H4 (cell line): ENCODE data around the gene GLP2R. TPM values are rescaled to one million over a fixed set of nuclear protein-coding genes. Genes with fewer than 3 reads are reported as not detected.
A peak's percentile ranks its signal among the peaks of the same experiment; 100 is the strongest.

Experiments used
- DNase-seq: peaks from one replicate; pipeline ENCODE4 v3.0.0-alpha.2; 2015; ENCODE audit warnings: low spot score
- total RNA-seq: library from RNA; depleted of rRNA; stranded (reverse); fragments of >200 nt; shearing (Covaris generic); gene quantifications from 2 replicates; pipeline ENCODE4 v1.2.3, GENCODE V29; 2014

Gene GLP2R
- total RNA-seq, 1 experiment from 2014 or later, result 1.3 TPM

DNA sequence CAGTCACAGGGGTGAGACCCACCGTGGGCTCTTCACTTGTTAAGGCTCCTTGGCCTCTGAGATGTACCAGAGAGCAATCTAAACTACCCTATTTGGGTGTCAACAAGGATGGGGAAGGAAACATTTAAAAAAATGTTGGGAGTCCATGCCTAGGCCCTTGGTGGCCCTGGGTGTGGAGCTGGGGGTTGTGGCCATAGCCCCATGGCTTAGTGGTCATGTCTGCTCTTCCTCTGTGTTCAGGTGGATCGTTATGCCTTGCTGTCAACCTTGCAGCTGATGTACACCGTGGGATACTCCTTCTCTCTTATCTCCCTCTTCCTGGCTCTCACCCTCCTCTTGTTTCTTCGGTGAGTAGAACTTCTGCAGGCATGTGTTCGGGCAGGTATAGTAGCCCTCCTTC, 28.5 kb downstream of the GLP2R start:
- DNase-seq, result no peak

GRCh38 chr17:9855036-9855435, 29.3 kb downstream of the GLP2R start:
- no peak for DNase-seq

DNA sequence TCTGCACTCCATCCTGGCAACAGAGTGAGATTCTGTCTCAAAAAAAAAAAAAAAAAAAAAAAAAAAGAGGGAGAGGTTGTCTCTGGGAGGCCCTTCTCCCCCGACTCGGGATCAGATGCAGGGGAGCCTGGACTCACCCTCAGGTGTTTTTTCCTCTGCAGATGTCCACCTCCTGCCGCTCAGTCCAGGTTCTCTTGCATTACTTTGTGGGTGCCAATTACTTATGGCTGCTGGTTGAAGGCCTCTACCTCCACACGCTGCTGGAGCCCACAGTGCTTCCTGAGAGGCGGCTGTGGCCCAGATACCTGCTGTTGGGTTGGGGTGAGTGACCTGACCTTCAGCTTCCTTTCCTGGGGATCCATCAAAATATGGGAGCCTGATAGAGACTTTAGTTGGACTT, 34.1 kb downstream of the GLP2R start:
- no peak for DNase-seq

DNA sequence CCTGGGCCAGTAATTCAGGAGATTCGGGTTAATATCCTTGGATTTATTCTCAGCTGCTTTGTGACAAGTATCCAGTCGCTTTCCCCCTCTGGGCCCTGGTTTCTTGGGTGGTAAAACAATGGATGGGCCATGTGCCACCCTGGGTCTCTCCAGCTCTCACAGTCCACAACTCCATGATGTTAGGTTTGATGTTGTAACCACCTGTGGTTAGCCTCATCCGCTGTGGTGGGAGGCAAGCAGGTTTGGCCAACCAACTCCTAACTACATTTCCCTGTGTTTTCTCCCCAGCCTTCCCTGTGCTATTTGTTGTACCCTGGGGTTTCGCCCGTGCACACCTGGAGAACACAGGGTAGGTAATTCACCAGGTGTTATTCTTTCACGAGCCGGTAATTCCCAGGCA, 35.1 kb downstream of the GLP2R start:
- no peak for DNase-seq

DNA sequence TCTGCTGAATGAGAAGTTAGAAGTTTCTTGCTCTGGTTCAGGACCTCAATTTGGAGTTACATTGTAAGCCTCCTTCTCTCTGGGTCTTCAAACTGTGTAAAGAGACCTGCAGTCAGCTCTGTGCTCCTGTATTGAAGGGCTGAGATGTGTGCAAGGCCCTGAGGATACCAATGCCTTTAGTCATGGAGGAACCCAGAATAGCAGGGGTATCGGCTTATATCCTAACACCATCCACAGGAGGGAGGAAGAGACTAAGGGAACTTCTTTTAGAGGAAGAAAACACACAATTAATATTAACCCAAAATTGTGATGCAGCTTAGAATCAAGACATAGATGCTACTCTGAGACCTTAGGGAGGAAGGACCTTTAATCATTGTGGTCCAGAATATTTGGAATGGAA, 36.5 kb downstream of the GLP2R start:
- DNase-seq, result no peak

DNA sequence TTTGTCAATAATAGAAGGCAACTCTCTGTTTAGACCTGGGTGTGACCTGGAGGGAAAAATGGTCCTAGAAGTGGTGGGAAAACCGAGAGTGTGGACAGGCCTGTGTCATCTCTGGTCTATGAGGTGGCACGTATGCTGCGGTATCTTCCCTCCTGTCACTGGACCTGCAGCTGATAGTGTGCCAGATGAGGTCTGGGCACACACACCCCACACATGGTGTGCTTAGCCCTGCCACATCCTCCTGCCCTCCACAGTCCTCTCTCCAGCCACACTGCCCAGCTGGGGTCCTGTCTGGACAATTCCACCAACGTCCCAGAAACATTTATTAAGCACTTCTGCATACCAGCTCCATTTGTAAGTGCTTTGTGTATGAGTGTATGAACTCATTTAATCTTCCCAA, 37.2 kb downstream of the GLP2R start:
- DNase-seq, result no peak

- DNase-seq, result no peak
These were observed 39.9 kb downstream of the GLP2R start for GRCh38 chr17:9865586-9865985.

GRCh38 chr17:9868552-9868951, 42.8 kb downstream of the GLP2R start:
- no peak for DNase-seq

DNA sequence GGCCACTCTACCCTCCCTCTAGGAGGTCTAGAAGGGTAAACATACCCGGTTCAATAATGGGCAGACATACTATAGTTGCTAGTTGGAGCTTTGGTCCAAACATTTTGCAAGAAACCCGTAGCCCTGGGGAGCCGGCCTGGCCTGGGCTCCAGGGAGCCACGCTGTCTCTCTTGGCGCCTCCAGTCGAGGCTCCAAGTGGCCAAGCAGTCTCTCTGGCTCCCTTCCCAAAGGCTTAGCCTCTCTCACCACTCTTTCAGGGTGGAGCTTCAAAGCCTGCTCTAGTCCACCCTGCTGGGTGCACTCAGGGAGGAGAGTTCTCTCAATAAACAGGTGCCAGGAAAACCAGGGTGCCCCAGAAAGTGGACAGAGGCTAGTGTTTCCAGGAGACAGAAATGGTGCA, 47.1 kb downstream of the GLP2R start:
- DNase-seq, result no peak

GRCh38 chr17:9874722-9875121, 49.0 kb downstream of the GLP2R start:
- DNase-seq, result no peak

GRCh38 chr17:9875441-9875840, 49.7 kb downstream of the GLP2R start:
- peak; percentile 19 for DNase-seq

GRCh38 chr17:9878356-9878755, 52.6 kb downstream of the GLP2R start:
- DNase-seq, result no peak

GRCh38 chr17:9878786-9879525, 53.2 kb downstream of the GLP2R start:
- no peak for DNase-seq

GRCh38 chr17:9880582-9880999, 54.9 kb downstream of the GLP2R start:
- no peak for DNase-seq

GRCh38 chr17:9883451-9883850, 57.7 kb downstream of the GLP2R start:
- no peak for DNase-seq

DNA sequence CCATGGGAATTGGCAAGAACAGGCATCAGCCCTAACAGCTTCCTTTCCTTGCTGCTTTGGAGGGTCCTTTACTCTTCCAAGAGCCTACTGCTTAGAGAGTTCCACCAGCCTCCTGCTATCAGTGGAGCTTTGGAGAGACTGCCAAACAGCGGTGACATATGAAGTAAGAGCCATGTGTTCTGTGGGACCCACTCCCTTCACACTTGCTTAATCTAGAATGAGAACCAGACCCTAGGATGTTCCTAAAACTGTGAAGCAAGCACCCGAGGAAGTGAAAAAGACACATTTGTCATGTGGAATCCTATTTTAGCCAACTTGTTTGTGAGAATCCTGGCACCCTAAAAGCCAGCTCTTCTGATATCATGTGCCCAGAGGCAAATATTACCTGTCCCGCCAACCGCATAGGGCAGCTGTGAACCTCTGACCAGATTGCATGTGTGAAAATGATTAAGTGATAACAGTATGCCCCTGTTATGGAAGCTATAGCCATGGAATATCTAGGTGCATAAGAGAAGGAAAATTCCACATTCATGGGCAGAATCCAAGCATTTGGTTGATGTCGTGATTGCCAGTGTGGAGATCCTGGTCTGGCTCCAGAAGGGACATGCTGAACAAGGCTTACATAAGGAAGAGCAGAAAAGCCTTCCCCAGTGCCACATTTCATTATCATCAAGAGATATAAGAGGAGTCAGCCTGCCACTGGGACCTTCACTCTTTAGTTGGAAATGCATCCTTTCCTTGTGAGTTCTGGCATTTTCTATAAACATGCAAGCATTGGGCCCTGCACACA, 60.6 kb downstream of the GLP2R start:
- DNase-seq, result no peak

GRCh38 chr17:9887508-9887907, 61.8 kb downstream of the GLP2R start:
- peak; percentile 21 for DNase-seq

DNA sequence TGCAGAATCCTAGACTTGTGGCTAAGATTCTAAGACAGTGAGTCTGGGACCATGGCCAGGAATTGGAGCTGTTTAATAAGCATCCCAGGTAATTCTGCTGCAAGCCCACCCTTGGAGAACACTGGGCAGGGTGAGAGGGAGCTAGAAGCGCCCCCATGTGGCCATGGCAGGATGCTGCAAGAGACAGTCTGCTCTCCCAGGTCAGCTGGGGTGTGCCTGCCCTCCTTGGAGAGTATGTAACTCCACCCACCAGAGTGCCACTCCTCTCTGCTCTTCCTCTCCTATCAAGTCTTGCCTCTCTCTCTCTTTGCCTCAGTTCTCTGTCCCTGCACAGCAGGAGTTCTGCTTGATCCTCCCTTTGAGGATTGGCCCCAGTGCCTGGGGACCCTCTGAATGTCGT, 64.4 kb downstream of the GLP2R start:
- peak; percentile 24 for DNase-seq

DNA sequence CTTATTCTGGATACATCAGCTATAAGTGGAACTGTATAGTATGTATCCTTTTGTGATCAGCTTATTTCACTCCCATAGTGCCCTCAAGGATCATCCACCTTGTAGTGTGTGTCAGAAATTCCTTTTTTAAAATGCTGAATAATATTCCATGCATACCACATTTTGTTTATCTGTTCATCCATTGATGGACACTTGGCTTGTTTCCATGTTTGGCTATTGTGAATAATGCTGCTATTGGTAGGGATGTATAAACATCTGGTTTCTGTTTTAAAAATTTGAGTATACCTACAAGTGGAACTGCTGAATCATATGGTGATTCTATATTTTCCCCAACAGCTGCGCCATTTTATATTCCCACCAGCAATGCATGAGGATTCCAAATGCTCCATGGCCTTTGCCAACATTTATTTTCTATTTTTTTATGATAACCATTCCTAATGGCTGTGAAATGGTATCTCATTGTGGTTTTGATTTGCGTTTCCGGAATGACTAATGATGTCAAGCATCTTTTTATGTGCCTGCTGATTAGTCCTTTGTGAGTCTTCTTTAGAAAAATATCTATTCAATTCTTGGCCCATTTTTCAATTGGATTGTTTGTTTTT, 67.8 kb downstream of the GLP2R start:
- no peak for DNase-seq

DNA sequence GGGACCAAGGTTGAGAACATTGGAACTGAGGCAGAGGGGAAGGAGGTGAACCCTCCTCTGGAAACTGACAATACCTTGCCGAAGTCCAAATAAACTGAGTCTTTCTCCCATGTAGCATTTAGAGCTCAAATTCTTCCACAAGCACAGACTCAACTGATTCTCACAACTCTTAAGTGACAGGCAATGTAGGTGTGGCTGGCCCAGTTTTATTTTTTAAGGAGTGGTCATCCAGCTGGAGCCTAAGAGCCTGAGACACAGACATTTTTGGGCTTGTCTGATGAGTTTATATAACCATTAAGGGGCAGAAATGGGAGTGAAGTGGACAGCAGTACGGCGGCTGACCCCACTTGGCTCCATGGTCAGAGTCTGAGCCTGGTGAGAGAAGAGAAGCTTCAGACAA, 68.5 kb downstream of the GLP2R start:
- DNase-seq, result no peak

GRCh38 chr17:9895923-9896322, 70.2 kb downstream of the GLP2R start:
- no peak for DNase-seq

- no peak for DNase-seq
These were observed 71.7 kb downstream of the GLP2R start for GRCh38 chr17:9897372-9897968.

GRCh38 chr17:9898812-9899211, 73.1 kb downstream of the GLP2R start:
- DNase-seq, result no peak
